Esophagus squamous epithelium (tissue), 4 donors: Measurements from ENCODE around the gene TCP11.

Experiments used
- POLR2A ChIP-seq, 4 donors: fragments of 450-650 bp; IDR thresholded peaks; one replicate each; pipeline ENCODE4 v1.6.1; 2017; ENCODE audit warnings: antibody characterized with exemption in 4 of 4, mild to moderate bottlenecking in 4 of 4, moderate library complexity in 3 of 4
- TF ChIP-seq, protein P1 (sequence below), 6 experiments: fragments of 450-650 bp in 4 of 6; fragments of 200-600 bp in 2 of 6; sonication (generic) in 2 of 6; IDR thresholded peaks; one replicate each; pipeline ENCODE4 v1.5.1; 2016 to 2019; ENCODE audit warnings: antibody characterized with exemption in 6 of 6, mild to moderate bottlenecking in 4 of 6, moderate library complexity in 4 of 6

GRCh38 chr6:35099116-35099515, 42.0 kb downstream of the TCP11 start:
- TF ChIP-seq, protein P1, sequence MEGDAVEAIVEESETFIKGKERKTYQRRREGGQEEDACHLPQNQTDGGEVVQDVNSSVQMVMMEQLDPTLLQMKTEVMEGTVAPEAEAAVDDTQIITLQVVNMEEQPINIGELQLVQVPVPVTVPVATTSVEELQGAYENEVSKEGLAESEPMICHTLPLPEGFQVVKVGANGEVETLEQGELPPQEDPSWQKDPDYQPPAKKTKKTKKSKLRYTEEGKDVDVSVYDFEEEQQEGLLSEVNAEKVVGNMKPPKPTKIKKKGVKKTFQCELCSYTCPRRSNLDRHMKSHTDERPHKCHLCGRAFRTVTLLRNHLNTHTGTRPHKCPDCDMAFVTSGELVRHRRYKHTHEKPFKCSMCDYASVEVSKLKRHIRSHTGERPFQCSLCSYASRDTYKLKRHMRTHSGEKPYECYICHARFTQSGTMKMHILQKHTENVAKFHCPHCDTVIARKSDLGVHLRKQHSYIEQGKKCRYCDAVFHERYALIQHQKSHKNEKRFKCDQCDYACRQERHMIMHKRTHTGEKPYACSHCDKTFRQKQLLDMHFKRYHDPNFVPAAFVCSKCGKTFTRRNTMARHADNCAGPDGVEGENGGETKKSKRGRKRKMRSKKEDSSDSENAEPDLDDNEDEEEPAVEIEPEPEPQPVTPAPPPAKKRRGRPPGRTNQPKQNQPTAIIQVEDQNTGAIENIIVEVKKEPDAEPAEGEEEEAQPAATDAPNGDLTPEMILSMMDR (IDR thresholded peaks at IDR 0.05) = no peak
- no peak for TF ChIP-seq POLR2A (IDR thresholded peaks at IDR 0.05)
